ENCODE results near the gene NHERF1.

NHERF1 gene

DNA sequence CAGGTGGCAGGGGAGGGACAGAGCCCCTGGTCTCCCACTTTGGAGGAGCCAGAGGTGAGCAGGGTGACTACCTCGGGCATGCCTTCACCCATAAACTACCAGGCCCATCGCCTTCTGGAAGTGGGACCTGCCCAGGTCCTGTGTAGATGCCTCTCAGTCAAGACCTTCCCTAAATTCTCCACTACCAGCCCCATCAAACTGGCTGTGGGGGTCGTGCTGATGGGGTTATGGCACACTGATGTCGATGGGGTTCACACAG lies 17.2 kb upstream of the NHERF1 start:
- TF ChIP-seq, protein P1, sequence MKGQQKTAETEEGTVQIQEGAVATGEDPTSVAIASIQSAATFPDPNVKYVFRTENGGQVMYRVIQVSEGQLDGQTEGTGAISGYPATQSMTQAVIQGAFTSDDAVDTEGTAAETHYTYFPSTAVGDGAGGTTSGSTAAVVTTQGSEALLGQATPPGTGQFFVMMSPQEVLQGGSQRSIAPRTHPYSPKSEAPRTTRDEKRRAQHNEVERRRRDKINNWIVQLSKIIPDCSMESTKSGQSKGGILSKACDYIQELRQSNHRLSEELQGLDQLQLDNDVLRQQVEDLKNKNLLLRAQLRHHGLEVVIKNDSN (IDR thresholded peaks at IDR 0.05): no peak
- no peak for TF ChIP-seq EGR1 (IDR thresholded peaks at IDR 0.05)
- TF ChIP-seq TAF1 (IDR thresholded peaks at IDR 0.05; ENCODE audit: low read depth): no peak
- TF ChIP-seq REST (IDR thresholded peaks at IDR 0.05; ENCODE audit: low read depth): no peak
- TF ChIP-seq CREB1 (IDR thresholded peaks at IDR 0.05; ENCODE audit: low read depth): no peak
- TF ChIP-seq EP300 (IDR thresholded peaks at IDR 0.05; ENCODE audit: borderline replicate concordance): no peak
- no peak for TF ChIP-seq TCF12 (IDR thresholded peaks at IDR 0.05; ENCODE audit: low read depth)
- TF ChIP-seq FOXM1 (IDR thresholded peaks at IDR 0.05; ENCODE audit: borderline replicate concordance, low read depth): no peak
- no peak for TF ChIP-seq YY1 (IDR thresholded peaks at IDR 0.05; ENCODE audit: low read depth)
- no peak for TF ChIP-seq RAD21 (IDR thresholded peaks at IDR 0.05; ENCODE audit: low read depth)
- TF ChIP-seq MAX (IDR thresholded peaks at IDR 0.05): no peak
- no peak for TF ChIP-seq ZBTB7A (IDR thresholded peaks at IDR 0.05; ENCODE audit: low read depth)
- TF ChIP-seq CEBPB (IDR thresholded peaks at IDR 0.05): no peak
- no peak for TF ChIP-seq TEAD4 (IDR thresholded peaks at IDR 0.05)
- no peak for TF ChIP-seq NFIC (IDR thresholded peaks at IDR 0.05)

GRCh38 chr17:74732042-74732867 lies 16.2 kb upstream of the NHERF1 start:
- TF ChIP-seq TCF12 (IDR thresholded peaks at IDR 0.05; ENCODE audit: low read depth) (no peak), REST (IDR thresholded peaks at IDR 0.05; ENCODE audit: low read depth) (no peak)
- TF ChIP-seq, protein P1 (IDR thresholded peaks at IDR 0.05): no peak

DNA sequence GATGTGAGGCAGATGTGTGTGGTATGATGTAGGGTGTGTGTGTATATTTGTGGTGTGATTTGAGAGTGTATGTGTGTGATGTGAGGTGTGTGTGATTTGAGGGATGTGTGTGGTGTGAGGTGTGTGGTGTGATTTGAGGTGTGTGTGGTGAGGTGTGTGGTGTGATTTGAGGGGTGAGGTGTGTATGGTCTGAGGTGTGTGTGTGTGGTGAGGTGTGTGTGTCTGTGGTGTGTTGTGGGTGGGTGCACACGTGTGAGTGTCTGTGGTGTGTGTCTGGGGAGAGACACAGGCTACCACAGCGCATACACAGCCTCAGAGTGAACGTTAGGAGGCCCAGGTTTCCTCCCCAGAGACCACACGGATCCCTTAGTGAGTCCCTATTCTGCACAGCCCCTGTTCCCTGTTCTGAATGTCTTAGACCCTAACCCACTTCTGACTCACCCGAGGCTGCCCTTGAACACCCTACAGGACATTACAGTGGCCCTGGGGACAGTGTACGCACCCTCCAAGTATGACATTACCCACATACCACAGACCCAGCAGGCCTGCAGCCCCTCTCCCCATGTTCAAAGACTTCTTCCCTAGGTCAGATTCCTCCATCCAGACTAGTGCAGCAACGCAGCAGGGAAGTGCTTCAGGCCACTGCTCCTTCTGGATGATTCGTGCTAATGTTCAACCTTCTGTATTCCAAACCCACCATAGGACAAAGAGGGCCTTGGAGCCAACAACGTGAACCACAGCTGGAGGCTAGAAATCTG lies 14.9 kb upstream of the NHERF1 start:
- TF ChIP-seq CREB1 (IDR thresholded peaks at IDR 0.05; ENCODE audit: low read depth): no peak
- no peak for TF ChIP-seq FOXM1 (IDR thresholded peaks at IDR 0.05; ENCODE audit: borderline replicate concordance, low read depth)
- TF ChIP-seq MAX (IDR thresholded peaks at IDR 0.05): no peak
- no peak for TF ChIP-seq TCF12 (IDR thresholded peaks at IDR 0.05; ENCODE audit: low read depth)
- TF ChIP-seq TAF1 (IDR thresholded peaks at IDR 0.05; ENCODE audit: low read depth): no peak
- no peak for TF ChIP-seq CEBPB (IDR thresholded peaks at IDR 0.05)
- no peak for TF ChIP-seq YY1 (IDR thresholded peaks at IDR 0.05; ENCODE audit: low read depth)
- no peak for TF ChIP-seq TEAD4 (IDR thresholded peaks at IDR 0.05)
- TF ChIP-seq NFIC (IDR thresholded peaks at IDR 0.05): no peak
- TF ChIP-seq EGR1 (IDR thresholded peaks at IDR 0.05): no peak
- no peak for TF ChIP-seq REST (IDR thresholded peaks at IDR 0.05; ENCODE audit: low read depth)
- TF ChIP-seq ZBTB7A (IDR thresholded peaks at IDR 0.05; ENCODE audit: low read depth): no peak
- TF ChIP-seq RAD21 (IDR thresholded peaks at IDR 0.05; ENCODE audit: low read depth): no peak

DNA sequence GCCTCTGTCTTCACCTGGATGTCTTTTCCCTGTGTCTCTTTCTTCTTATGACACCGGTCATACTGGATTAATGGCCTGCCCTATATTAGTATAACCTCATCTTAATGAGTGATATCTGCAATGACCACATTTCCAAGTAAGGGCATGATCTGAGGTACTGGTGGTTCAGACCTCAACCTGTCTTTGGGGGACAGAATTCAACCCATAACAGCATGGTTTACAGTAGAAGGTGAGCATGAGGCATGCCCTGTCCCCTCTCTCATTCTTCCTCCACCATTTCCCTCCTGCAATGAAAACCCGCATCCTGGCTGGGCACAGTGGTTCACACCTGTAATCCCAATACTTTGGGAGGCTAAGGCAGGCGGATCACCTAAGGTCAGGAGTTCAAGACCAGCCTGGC lies 14.2 kb upstream of the NHERF1 start:
- TF ChIP-seq NFIC (IDR thresholded peaks at IDR 0.05): no peak
- no peak for TF ChIP-seq FOXM1 (IDR thresholded peaks at IDR 0.05; ENCODE audit: borderline replicate concordance, low read depth)
- no peak for TF ChIP-seq REST (IDR thresholded peaks at IDR 0.05; ENCODE audit: low read depth)
- no peak for TF ChIP-seq EP300 (IDR thresholded peaks at IDR 0.05; ENCODE audit: borderline replicate concordance)
- no peak for TF ChIP-seq TEAD4 (IDR thresholded peaks at IDR 0.05)
- TF ChIP-seq EGR1 (IDR thresholded peaks at IDR 0.05): no peak
- no peak for TF ChIP-seq TCF12 (IDR thresholded peaks at IDR 0.05; ENCODE audit: low read depth)
